Measurements from ENCODE around the gene EEPD1.
"Not testable (repeated sequence)": the region's sequence is repeated elsewhere in the genome, so short reads cannot be mapped to it uniquely, and the experiment has no call there.

The EEPD1 gene

DNA sequence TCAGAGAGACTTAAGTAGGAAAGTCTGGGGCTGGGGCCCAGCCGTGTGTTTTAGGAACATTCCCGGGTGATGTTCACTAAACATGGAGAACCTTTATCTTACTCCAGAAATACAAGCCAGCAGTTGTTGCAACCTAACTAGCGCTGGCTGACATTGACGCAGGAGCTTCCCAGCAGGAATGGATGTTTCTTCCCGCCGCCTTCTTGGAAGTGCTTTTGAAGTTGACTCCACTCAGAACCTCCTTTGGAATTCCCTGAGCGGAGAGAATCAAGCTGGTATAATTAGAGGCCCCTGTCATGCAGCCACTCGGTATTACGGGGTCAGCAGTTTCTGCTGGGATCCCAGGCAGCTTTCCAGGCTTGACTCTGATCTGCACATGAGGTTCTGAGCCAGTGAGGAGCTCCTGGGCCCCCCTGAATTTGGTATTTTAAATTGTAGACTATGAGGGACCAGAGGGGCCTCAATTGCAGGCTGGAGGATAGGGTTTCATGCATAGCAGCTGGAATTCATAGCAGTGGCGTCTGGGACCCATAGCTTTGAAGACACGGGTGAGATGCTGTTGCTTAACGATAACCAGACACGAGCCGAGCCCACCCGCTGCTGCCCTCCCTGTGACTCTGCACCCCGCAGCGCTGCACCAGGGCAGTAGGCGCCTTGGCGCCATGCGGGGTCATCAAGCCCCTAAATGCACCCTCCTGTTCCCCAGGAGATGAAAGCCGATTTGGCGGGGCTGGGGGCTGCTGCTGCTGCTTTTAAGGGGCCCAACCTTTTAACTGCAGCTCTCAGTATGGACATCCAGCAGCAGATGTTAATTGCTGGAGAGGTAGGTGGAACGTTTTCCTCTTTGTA, 61.8 kb downstream of the EEPD1 start:
- DNase-seq (ENCODE audit: low spot score) = peak; percentile 83

DNA sequence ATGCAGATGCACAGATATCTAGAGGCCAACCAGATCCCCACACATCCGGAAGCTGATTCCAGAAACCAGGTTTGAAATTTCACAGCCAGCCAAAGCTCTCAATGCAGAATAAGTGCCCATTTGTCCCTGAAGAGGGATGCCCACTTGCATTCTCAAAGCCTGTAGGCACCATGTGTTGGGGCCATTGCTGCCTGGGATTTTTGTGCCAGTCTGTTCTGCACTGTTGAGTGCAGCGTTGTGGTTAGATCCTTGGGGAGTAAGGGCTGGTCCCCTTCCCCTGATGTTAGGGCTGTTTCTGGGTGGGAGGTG, 62.4 kb downstream of the EEPD1 start:
- no peak for DNase-seq (ENCODE audit: low spot score)

DNA sequence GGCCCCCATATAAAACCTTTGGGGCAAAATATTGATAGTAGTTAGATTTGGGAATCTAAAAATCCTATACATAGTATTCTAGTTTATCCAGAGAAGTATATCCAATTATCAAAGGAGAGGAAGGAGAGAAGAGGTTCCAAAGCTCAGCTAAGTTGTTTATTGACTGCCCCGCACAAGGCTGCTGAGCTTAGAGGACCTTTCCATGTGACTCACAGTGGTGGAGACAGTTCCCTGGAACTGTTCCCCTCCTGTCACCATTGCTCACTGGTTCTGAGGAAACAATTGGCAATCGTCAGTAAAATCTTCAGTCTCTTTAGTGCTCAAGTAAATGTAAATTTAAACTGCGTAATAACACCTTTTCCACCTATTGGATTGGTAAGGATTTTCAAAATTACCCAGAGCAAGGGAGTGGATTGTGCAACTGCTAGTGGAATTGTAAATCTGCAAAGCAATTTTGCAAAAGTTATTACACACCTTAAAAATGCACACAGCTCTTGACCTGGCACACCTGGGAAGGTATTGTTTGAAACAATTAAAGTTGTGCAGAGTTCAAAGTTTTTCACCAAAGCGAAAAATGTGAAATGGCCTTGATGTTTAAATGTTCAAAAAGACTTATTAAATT, 63.1 kb downstream of the EEPD1 start:
- no peak for DNase-seq (ENCODE audit: low spot score)

DNA sequence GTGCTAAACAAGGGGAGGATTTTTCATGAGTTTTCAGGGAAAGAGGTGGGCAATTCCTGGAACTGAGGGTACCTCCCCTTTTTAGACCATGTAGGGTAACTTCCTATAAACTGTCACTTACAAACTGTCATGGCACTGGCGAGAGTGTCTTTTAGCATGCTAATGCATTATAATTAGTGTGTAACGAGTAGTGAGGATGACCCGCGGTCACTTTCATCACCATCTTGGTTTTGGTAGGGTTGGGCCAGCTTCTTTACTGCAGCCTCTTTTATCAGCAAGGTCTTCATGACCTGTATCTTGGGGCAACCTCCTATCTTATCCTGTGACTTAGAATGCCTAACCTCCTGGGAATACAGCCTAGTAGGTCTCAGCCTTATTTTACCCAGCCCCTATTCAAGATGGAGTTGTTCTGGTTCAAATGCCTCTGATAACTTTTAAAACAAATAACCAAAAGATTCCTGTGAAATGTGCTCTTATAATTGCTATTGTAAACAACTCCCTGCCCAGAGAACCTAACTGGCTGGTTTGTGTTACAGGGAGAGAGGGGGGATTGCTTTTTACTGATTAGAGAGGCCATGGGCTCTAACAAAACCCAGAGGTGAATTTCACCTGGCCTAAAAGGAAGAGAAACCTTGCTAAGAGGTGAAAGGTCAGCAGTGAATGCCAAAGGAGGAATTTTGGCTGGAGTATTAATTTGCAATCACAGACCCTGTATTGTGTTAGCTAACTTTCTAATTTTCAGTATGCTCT, 64.3 kb downstream of the EEPD1 start:
- no peak for DNase-seq (ENCODE audit: low spot score)

DNA sequence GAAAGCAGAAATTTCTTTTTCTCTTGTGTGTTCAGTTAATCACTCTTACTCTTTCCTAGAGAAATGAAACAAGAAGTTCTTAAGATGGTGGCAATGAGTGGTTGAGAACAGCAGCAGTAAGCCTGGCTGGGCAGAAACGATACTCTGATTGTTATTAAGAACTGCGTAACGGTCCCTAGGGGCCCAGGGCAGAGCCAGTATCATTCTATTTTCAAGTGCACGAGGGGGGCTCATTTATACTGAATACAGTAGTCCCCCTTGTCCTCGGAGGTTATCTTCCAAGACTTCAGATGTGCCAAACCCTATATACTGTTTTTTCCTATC, 64.9 kb downstream of the EEPD1 start:
- no peak for DNase-seq (ENCODE audit: low spot score)

DNA sequence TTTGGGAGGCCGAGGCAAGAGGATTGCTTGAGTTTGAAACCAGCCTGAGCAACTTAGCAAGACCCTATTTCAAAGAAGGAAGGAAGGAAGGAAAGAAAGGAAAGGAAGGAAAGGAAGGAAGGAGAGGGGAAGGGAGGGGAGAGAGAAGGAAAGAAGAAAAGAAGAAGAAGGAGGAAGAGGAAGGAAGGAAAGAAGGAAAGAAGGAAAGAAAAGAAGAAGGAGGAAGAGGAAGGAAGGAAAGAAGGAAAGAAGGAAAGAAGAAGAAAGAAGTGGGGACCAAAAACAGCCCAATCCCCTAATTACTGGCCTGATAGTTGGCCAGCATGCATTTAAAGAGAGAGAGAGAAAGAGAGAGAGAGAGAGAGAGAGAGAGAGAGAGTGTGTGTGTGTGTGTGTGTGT, 66.4 kb downstream of the EEPD1 start:
- no peak for DNase-seq (ENCODE audit: low spot score)

DNA sequence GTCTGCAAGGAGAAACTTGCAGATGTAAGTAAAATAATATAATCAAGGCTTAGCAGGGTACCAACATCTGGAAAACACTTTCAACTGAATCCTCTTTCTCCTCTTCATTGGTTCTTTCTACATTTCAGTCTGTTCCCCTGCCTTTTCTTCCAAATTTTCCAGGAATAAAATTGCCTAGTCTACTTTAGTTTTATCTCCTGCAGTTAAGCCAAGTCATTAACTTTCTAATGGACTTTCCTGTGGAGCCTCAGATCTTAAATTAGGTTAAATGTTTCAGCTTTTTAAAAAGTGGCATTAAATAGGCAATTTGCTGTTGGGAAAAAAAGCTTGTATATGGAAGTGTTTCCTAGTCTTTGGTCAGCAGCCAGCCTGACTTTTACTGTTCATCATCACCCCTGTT, 70.8 kb downstream of the EEPD1 start:
- DNase-seq (ENCODE audit: low spot score) = no peak

DNA sequence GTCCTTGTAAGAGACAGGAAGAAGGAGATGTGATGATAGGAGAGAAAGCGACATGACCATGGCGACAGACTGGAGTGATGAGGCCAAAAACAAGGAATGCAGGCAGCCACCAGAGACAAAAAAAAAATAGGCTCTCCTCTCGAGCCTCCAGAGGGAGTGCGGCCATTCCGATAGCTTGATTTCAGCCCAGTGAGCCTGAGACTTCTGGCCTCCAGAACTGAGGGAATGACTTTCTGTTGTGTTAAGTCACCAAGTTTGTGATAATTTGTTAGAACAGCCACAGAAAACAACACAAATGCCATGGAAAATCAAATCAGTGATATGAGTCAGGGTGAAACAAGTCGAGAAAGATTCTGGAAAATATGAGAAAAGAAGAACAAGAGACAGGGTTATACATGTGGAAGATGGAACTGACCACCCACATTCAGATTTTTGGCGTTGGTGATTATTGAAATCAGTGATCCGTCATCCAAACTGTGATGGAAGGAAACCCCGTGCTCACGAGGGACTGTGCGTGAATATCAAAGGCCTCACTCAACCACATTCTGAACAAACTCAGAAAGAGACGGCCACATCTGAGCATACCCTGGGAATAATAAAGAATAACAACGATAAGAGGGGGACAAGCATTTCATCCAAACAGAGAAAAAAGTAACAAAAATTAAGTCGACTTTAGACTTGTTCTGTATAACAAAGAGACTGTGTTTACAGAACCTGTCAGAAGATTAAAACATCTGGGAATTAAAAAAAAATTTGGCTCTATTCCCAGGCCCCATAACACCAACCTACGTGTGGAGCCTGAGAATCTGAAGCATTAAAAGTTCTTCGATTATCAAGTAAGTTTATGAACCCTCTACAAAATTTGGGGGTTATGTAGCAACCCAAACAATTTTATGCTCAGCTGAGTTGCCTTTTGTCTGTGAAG, 72.1 kb downstream of the EEPD1 start:
- no peak for DNase-seq (ENCODE audit: low spot score)

DNA sequence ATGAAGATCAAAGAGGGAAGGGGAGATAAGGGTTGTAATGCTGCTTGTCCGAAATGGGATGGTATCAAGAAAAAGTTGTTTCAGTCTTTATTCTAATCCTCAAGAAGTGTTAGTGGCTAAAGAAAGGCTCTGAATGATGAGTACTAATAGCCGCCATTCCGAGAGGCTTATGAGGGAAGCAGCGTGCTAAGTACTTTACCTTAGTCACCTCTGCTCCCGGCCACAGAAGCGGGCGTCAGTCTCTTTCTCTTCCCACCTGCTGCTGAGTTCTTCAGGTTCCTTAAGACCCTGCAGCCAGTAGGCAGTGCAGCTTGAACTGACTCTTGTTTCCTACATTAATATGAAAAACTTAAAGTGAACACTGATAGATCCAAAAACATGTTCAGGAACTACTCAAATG, 73.1 kb downstream of the EEPD1 start:
- DNase-seq (ENCODE audit: low spot score) = no peak

DNA sequence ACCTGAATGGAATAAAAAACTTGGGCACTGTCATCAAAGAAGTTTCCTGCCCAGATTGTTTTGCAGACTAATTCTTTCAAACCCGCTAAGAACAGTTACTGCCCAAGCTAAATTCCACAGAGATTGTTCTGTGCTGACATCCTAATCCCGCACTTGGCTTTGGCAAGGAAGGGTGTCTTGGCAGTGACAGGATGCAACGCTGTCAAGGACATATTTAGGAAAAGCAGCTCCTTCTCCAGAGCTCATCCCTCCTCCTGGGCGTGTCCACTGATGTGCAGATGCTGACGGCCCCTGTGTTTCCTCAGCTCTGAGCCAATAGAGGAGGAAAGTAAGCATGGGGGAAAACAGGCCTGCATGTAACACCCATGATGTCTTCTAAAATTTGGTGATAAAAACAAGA, 74.2 kb downstream of the EEPD1 start:
- DNase-seq (ENCODE audit: low spot score) = no peak

DNA sequence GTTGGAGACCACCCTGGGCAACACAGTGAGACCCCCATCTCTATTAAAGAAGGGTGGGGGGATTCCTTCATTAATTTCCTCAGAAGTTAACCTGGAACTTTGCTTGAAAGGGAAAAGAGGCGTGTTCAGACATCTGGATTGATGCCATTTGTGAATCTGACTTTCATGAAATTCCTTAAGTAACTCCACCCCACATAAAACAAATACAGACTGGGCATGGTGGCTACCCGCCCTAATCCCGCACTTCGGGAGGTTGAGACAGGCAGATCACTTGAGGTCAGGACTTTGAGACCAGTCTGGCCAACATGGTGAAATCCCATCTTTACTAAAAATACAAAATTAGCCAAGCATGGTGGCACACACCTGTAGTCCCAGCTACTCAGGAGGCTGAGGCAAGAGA, 75.0 kb downstream of the EEPD1 start:
- no peak for DNase-seq (ENCODE audit: low spot score)

DNA sequence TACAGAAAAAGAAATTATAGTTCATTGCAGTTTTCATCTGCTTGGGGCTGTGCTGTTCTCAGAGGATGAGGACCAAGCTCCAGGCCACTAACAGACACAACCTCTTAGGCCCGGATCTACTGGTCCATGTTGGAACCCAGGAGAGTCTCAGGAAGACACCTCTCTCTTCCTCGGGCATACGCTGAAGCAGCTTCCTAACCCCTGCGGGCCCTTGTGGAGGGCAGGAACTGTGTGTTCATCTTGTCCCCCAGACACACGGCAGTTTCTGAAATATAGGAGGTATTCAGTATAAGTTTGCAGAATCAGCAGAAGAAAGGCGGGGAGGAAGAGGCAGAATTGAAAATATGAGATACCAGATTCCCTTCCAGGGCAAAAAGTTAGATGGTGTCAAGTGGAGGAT, 78.4 kb downstream of the EEPD1 start:
- no peak for DNase-seq (ENCODE audit: low spot score)

DNA sequence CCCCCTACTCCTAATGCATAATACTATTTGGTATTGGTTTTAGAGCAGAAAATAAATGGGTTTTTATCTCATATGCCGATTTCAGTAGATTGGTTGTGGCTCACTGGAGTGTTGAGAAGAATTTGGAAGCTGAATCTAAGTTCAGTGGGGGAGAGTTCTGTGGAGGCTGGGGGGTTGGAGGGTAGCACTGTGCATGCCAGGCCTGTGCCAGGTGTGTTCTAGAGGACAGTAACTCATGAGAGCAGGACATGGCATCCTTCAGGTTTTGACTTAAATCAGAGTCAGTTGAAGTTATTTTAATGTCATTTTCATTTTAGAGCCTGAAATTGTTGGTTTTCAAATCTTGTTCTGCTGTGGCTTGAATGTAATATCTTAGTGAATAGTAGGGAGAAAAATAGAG, 79.5 kb downstream of the EEPD1 start:
- DNase-seq (ENCODE audit: low spot score) = no peak

DNA sequence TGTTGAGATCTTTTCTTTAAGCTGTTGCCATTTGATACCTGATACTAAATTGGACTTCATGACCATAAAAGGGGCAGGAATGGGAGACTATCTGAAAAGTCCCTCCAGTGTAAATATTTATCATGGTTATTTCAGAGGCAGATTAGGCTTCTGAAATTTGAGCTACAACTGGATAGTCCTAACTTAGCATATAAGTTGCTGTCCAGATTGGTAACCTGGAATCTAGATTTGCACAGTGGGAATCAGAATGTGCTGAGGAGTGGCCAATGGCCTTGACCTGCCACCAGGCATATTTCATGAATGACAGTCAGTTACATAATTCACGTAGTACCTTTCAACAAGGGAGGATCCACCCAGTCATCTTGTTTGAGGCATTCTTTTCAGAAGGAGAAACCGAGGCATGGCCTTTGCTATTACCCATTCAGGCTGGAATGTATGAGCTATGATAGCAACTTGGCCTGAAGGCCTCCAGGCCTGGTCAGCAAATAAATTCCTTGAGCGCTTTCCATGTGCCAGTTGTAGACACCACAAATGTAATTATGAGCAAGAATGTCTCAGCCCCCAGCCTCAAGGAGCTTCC, 80.0 kb downstream of the EEPD1 start:
- DNase-seq (ENCODE audit: low spot score) = no peak

DNA sequence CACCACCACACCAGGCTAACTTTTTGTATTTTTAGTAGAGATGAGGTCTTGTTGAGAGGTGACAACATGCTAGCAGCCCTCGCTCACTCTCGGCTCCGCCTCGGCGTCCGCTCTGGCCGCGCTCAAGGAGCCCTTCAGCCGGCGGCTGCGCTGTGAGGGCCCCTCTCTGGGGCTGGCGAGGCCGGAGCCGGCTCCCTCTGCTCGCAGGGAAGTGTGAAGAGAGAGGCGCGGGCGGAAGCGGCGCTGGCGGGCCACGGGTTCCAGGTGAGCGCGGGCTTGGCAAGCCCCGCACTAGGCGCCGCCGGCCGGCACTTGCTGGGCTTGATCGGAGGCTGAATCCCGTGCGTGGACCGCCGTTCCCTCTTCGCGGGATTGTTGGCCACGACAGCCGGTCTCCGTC, 83.0 kb downstream of the EEPD1 start:
- no peak for DNase-seq (ENCODE audit: low spot score)

DNA sequence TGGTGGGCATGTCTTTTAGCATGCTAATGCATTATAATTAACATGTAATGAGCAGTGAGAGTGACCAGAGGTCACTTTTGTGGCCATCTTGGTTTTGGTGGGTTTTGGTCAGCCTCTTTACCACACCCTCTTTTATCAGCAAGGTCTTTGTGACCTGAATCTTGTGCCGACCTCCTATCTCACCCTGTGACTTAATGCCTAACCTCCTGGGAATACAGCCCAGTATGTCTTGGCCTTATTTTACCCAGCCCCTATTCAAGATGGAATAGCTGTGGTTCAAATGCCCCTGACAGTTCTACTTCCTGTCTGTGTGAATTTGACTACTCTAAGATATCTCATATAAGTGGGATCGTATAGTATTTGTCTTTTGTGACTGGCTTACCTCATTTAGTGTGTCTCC, 85.1 kb downstream of the EEPD1 start:
- DNase-seq (ENCODE audit: low spot score) = no peak

DNA sequence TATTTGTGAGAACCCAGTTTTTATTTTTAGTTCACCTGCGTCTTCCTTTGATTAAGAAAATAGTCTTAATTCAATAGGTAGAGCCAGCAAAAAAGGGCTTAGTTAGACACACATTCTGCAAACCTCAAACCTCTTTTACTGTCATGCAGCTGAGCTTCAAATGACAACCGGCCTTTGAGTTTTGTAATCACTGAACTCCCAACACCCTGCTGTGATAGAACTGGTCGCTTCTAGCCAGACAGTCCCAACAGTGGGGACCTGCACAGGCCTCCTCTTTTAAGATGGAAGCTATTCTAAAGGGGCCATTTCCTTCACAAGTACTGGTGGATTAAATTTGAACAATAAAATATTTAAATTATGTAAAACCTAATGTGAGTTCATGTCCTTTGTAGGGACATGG, 90.3 kb downstream of the EEPD1 start:
- not testable (repeated sequence) for DNase-seq (ENCODE audit: low spot score)

DNA sequence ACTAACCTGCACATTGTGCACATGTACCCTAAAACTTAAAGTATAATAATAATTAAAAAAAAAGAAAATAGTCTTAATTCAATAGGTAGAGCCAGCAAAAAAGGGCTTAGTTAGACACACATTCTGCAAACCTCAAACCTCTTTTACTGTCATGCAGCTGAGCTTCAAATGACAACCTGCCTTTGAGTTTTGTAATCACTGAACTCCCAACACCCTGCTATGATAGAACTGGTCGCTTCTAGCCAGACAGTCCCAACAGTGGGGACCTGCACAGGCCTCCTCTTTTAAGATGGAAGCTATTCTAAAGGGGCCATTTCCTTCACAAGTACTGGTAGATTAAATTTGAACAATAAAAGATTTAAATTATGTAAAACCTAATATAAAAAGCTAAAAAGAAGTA, 90.9 kb downstream of the EEPD1 start:
- not testable (repeated sequence) for DNase-seq (ENCODE audit: low spot score)

DNA sequence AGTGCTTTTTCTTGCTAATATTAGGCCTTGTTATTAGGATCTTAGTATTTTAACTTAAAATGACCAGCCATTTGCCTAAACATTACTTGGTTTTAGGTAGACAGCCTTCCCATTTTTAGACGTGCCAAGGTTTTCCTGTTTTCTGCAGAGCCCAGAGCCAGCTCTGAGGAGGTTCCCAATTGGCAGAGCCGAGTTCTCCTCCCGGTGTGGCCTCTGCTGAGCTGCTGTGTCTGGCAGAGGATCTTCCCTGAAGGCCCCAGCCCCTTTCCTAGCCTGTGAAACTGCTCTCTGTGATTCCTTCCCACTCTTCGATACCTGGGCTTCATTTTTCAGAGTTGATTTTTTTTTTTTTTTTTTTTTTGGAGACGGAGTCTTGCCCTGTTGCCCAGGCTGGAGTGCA, 91.4 kb downstream of the EEPD1 start:
- DNase-seq (ENCODE audit: low spot score) = no peak

DNA sequence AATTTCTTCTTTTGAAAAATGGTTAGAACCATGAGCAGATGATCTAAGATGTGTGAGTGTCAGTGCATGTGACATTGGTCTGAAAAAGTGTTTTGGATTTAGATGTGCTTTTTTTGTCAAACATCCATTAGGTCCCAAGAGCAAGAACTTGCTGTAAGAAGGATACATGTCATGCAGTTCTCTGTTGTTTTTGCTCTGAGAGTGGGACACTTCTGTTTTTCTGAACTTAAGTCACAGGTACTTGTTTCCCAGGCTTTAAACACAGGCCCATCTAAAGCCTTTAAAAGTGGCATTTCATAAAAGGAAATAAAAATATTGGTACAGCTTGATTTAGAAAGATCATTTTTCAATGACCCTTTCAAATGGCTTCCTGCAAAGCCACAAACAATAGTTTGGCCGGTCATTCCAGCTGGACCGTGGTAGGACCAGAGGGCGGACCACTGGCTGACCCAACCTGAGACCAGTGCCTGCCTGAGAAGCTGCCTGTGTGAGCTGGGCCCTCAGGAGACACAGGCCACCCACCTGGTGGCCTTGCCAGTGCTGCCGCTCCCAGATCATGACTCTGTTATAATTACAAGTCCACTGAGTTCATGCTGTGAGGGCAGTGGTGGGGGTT, 92.7 kb downstream of the EEPD1 start:
- DNase-seq (ENCODE audit: low spot score) = no peak

DNA sequence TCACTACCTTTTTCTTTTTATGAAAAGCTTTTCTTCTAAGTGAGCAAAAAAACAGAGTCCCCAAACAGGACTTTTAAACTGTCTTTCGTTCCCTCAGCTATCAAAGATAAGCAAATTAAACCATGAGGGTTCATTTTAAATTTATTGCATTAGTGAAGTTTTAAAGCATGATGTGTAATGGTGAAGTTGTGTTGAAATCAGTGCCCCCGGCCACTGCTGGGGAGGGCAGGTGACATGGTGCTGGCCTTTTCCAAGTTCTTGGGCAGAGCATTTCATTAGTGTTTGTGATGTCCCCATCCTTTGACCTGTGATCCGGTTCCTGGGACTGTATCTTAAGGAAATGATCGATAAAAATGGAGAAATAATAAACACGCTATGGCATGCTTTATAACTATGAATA, 96.0 kb downstream of the EEPD1 start:
- DNase-seq (ENCODE audit: low spot score) = no peak

Data from SK-N-DZ (cell line).